Hematopoietic multipotent progenitor cell treated with erythropoietin and hydrocortisone succinate and interleukin-3 and kit ligand, for 17 days (in vitro differentiated cells): ENCODE results near the gene RPS6KA1.
"Not testable (repeated sequence)": the region's sequence is repeated elsewhere in the genome, so short reads cannot be mapped to it uniquely, and the experiment has no call there.

Experiments
- DNase-seq: peaks from one replicate; pipeline ENCODE4 v3.0.0-alpha.2; 2015; ENCODE audit warnings: low spot score

The RPS6KA1 gene

DNA sequence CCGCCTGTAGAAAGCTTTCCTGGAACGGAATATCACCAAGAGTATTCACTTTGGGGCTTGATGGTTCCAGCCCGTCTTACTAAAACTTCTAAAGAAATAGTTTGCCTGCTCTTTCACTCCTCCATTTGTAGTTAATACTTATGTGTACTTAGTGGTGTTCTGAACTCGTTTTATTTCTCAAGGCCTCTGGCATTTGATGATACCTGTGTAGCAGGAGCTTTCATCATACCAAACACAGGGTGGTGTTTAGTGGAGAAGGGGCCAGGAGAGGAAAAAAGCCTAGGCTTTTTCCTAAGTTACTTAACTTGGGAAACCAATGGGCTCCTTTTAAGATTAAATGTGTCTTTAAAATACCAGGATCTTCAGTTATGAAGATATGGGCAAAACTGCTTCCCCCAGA, 74.3 kb downstream of the RPS6KA1 start:
- DNase-seq: no peak

DNA sequence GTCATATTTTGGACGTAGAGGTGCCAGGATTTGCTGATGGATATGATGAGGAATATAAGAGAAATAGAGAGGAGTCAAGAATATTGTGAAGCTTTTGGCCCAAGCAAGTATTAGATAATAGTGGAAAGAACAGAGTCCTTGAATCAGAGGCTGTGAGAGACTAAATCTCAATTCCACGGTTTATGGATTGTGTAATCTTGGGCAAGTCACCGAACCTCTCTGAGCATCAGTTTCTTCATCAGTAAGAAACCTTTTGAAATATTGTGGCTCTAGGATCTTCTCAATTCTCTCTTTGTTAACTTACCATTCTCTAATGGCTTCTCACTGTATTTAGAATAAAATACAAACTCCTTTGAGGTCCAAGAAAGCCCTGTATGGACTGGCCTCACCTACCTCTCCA, 77.6 kb downstream of the RPS6KA1 start:
- DNase-seq: no peak

DNA sequence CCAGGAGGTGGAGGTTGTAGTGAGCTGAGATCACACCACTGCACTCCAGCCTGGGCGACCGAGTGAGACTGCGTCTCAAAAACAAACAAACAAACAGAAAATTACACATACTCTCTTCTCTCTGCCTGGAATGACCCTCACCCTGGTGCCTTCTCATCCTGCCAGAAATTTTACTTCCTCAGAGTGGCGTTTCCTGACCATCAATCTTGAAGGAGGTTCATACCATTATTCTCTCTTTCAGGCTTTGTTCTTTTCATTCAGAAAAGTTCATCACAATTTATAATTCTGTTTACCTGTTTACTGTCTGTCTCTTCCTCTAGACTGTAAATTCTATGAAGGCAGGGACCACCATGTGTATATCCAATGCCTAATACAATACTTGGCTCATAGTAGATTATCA, 79.3 kb downstream of the RPS6KA1 start:
- no peak for DNase-seq

DNA sequence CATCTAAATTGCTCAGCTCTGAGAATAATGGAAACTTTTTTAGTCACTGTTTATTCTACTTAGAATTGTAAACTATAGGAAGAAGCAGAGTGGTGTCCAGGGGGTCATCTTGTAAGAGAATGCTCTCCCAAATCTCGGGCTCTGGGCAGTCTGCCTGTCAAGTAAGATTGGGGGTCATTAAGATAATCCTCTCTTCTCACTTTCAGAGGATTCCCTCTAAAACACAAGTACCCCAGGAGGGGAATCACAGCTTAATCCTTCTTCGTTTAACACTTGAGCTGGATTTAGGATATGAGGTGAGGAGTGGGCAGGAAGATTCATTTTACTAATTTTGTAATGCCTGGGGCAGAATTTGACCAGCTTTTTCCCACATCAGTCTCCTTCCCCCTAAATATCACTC, 81.2 kb downstream of the RPS6KA1 start:
- no peak for DNase-seq

DNA sequence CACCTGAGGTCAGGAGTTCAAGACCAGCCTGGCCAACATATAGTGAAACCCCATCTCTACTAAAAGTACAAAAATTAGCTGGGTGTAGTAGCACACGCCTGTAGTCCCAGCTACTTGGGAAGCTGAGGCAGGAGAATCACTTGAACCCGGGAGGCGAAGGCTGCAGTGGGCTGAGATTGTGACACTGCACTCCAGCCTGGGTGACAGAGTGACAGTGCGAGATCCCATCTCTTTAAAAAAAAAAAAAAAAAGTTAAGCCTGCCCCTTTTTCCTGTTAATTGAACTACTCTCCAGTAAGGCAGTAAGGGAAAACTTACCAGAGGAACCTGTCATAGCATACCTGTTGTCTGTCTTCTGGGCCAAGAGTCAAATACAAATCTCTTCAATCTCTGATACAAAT, 83.1 kb downstream of the RPS6KA1 start:
- not testable (repeated sequence) for DNase-seq

DNA sequence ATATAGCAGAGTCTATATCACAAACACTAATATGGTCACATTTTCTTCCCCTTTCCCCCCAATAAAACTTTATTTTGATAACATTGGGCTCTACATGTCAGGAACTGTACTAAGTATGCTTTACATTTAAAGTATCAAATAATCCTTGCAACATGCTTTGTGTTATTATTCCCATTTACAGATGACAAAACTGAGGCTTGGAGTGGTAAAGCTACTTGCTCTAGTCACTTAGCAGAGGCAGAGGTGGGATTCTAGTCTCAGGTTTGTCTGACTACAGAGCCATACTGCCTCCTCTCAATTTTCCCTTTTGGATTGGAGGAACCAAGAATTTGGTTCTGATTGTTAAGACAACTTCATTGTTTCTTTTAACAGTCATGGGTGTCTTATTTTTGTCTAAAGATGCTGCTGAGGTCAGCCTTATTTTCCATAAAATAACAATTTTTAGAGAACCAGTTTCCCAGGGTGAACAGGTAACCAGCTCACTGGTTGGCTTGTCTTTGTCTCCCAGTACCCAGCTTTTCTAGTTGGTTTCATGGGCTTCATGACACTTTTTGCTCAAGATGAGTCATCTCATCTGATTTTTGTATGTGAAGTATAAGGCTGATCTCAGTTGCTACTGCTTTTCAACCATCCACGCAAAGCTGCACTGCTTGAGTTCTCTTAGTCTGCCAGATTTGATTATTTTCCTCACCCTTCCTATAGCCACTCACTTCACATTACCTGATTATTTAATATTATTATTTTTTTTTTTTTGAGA, 85.3 kb downstream of the RPS6KA1 start:
- no peak for DNase-seq

DNA sequence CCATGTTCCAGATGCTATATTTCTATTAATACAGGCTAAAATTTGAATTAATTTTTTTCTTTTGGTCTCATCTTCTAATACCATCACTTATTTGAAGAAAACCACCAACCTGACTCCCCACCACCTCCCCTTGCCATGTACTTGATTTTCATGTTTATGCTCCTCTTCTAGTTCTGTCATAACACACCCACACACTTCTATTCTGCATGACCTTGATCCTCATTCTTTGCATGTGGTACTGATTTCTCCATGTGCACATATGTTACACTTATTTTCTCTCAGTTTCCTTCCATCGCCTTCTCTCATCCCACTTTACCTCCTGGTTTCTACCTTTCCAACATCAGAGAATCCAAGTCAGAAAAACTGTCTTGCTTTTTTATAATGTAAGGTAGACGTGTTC, 87.3 kb downstream of the RPS6KA1 start:
- no peak for DNase-seq

DNA sequence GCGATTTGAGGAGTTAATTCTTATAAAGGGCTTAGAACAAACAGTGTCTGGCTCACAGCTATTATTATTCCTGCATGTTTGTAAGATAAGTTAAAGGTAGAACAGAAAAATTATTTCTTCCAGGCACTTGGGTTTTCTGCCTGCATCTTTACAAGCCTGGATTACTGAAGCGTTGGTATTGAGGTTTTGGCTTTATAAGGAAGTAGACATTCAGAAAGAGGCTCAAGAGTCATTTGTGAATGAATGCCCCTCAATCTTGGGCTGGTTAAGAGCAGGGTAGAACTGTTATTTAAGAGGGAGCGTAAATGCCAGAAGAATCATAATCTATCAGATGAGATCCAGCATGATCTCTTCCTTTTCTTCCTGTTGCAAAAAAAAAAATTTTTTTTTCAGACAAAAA, 89.0 kb downstream of the RPS6KA1 start:
- no peak for DNase-seq
